ENCODE data around the gene B3GALNT2. TPM values are rescaled to one million over a fixed set of nuclear protein-coding genes. Genes with fewer than 3 reads are reported as not detected.

The B3GALNT2 gene
- total and polyA plus RNA-seq, 7 donors = 7.1 to 46.9 (median 27.0) TPM

GRCh38 chr1:235525314-235525713 is 21.1 kb upstream of the B3GALNT2 start:
- WGBS, 3 donors = 34 to 45% (median 42%) methylated on average over 4 of the region's 4 CpGs
- no peak for TF ChIP-seq CTCF (IDR thresholded peaks at IDR 0.05)
- Histone ChIP-seq H3K27me3 (ENCODE audit: insufficient read depth in 3 of 3, low read length in 2 of 3) (no peaks in the 10 kb centered on the region), H3K4me3 (no peak overlapping the region), H3K27ac (no peak overlapping the region), H3K4me1 (no peaks in the 10 kb centered on the region), H3K9me3 (no peaks in the 10 kb centered on the region), H3K36me3 (ENCODE audit: insufficient read depth in 1 of 2, low read depth in 1 of 2) (no peaks in the 10 kb centered on the region)
- ATAC-seq (no peak), DNase-seq (no peak)
- intact Hi-C loops (cut with DNase I) = no loop called here

GRCh38 chr1:235516862-235517446 is 12.7 kb upstream of the B3GALNT2 start:
- Histone ChIP-seq H3K27ac (no peak overlapping the region), H3K36me3 (ENCODE audit: insufficient read depth in 1 of 2, low read depth in 1 of 2) (no peaks in the 10 kb centered on the region), H3K27me3 (ENCODE audit: insufficient read depth in 3 of 3, low read length in 2 of 3) (no peaks in the 10 kb centered on the region), H3K9me3 (no peaks in the 10 kb centered on the region), H3K4me1 (no peaks in the 10 kb centered on the region), H3K4me3 (no peak overlapping the region)
- TF ChIP-seq CTCF (IDR thresholded peaks at IDR 0.05) = no peak
- no peak for ATAC-seq
- intact Hi-C loops (cut with DNase I) = loop anchor here in 1 of 2 donors (10.0 kb wide), 1 partner anchor 458 kb away; no protein-coding TSS in a partner anchor
- no peak for DNase-seq
- 73 to 76% (median 75%) methylated on average over 6 of the region's 6 CpGs for WGBS, 3 donors

- TF ChIP-seq CTCF (IDR thresholded peaks at IDR 0.05) = no peak
- WGBS, 3 donors = 92 to 96% (median 93%) methylated on average over 5 of the region's 5 CpGs
- Histone ChIP-seq H3K9me3 (no peaks in the 10 kb centered on the region), H3K4me3 (no peak overlapping the region), H3K27ac (no peak overlapping the region), H3K4me1 (no peaks in the 10 kb centered on the region), H3K36me3 (ENCODE audit: insufficient read depth in 1 of 2, low read depth in 1 of 2) (no peaks in the 10 kb centered on the region), H3K27me3 (ENCODE audit: insufficient read depth in 3 of 3, low read length in 2 of 3) (no peaks in the 10 kb centered on the region)
- no peak for ATAC-seq
- no peak for DNase-seq
- intact Hi-C loops (cut with DNase I) = loop anchor here in 1 of 2 donors (10.0 kb wide), 1 partner anchor 459 kb away; no protein-coding TSS in a partner anchor
Observed at GRCh38 chr1:235515844-235516512, 11.7 kb upstream of the B3GALNT2 start.

- H3K27ac ChIP-seq = no peak overlapping the region
- peak; percentile 88 for TF ChIP-seq CTCF (IDR thresholded peaks at IDR 0.05)
- intact Hi-C loops (cut with DNase I) = loop anchor here (2.0 to 10.0 kb wide), 4 partner anchors 269 to 461 kb away; no protein-coding TSS in a partner anchor
- DNase-seq (no peak), ATAC-seq (peak in 3 of 4 donors; percentile 37 to 66 (median 61))
- no peaks in the 10 kb centered on the region for H3K4me1 ChIP-seq
- no peaks in the 10 kb centered on the region for H3K27me3 ChIP-seq (ENCODE audit: insufficient read depth in 3 of 3, low read length in 2 of 3)
- H3K36me3 ChIP-seq (ENCODE audit: insufficient read depth in 1 of 2, low read depth in 1 of 2) = no peaks in the 10 kb centered on the region
- 38 to 42% (median 39%) methylated on average over 8 of the region's 8 CpGs for WGBS, 3 donors
- no peaks in the 10 kb centered on the region for H3K9me3 ChIP-seq
- no peak overlapping the region for H3K4me3 ChIP-seq
Observed at GRCh38 chr1:235513495-235514366, 9.5 kb upstream of the B3GALNT2 start.
